Epidermal melanocyte (primary cell): ENCODE data around the gene IGFBP2.

Experiments used
- DNase-seq: peaks from one replicate; pipeline ENCODE4 v3.0.0; 2011; ENCODE audit warnings: low spot score; ENCODE audit not compliant: insufficient read length

Gene IGFBP2

DNA sequence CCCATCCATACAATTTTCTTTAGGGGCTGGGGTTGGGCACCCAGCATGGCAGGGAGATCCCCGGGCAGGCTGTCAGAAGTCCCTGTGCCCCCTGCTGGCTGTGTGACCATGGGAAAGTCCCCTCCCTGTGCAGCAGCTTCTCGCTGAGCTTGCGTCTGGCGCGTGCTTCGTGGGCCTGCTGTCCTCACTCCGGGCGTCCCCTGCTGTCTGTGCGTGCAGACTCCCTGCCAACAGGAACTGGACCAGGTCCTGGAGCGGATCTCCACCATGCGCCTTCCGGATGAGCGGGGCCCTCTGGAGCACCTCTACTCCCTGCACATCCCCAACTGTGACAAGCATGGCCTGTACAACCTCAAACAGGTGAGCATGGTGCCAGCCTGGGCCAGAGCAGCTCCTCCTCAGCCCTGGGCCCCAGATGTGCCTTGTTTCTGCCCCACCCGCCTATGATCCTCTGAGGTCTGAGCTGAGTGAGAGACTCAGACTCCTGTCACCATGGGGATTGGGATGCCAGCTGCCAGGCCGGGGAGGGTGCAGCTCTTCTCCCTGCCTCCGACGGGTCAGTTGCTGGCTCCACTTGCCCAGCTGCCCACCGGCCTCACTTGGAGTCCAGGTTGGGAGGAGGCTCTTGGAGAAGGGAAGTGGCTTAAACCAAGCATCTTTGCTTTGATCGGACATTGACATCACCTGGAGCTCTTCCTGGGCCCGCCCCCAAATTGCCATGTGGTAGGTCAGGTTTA, 28.6 kb downstream of the IGFBP2 start:
- DNase-seq = no peak

DNA sequence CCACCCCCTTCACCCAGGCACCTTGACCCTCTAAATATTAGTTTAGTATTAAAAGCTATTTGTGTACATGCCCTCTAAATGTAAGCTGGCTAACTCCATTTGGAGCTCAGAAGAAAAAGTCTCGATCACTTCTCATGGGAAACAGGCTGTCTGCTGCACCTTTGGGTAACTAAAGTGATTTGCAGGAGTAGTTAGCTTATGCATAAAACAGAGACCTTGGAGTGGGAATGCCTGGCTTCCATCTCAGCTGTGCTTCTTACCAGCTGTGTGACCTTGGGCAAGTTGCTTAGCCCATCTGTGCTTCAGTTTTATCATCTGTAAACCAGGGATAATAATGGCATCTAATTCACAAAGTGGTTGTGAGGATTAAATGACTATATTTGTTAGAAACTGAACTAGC, 29.9 kb downstream of the IGFBP2 start:
- DNase-seq = no peak

DNA sequence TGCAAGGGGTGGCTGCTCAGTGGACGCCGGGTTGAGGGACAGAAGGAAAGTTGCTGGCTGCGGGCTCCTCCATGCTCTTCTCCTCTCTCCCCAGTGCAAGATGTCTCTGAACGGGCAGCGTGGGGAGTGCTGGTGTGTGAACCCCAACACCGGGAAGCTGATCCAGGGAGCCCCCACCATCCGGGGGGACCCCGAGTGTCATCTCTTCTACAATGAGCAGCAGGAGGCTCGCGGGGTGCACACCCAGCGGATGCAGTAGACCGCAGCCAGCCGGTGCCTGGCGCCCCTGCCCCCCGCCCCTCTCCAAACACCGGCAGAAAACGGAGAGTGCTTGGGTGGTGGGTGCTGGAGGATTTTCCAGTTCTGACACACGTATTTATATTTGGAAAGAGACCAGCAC, 30.6 kb downstream of the IGFBP2 start:
- no peak for DNase-seq

DNA sequence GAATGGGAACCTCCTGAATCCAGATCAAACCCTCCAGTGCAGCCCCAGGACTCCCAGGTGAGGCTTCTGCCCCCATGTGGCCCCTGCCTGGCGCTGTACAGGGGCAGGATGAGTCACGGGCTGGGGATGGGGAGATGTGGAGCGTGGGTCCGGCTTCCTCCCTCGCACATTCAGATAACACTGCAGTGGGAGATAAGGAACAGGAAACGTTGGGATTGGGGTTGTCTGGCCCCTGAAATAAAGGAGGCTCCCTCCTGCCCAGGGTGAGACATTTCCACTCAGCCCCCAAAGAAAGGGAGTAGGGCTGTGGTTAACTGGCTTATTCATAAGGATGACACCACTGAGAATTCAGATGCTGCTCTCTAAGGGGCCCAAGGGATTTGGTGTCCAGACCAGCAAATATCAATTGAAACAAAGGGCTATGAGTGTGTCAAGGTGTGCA, 31.4 kb downstream of the IGFBP2 start:
- no peak for DNase-seq

DNA sequence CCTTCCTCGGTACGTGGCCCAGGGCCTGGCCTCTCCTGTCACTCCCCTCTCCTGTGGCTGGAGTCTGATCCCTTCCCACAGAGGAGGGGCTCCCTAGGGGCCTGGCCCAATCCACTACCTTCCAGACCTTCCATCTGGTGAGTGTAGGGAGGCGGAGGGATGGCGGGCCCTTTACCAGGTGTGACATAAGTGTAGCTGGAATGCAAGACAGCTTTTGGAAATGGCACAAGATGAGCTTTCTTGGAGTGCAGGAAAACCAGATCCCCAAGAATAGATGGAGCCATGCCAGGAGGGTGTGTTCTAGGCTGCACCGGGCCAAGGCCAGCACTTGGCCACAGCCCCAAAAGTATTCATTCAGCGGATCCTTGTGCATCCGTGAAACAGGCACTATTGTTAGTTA, 32.0 kb downstream of the IGFBP2 start:
- no peak for DNase-seq

DNA sequence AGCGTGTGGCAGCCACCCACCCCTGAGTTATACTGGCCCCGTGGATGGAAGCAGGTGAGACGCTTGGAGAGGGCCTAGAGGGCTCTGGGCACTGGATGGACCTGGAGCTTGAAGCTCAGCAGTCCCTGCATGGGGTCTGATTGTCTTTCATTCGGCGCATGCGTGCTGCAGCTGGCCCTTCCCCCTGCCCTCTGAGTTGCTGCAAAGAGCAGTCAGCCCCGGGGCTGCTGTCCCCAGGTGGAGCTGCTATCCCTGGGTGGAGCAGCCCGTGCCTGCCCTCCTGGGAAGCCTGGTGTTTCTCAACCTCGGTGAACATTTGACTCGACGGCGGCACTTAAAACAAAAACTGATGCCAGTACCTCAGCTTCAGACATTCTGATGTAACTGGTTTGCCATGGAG, 32.5 kb downstream of the IGFBP2 start:
- DNase-seq = no peak

DNA sequence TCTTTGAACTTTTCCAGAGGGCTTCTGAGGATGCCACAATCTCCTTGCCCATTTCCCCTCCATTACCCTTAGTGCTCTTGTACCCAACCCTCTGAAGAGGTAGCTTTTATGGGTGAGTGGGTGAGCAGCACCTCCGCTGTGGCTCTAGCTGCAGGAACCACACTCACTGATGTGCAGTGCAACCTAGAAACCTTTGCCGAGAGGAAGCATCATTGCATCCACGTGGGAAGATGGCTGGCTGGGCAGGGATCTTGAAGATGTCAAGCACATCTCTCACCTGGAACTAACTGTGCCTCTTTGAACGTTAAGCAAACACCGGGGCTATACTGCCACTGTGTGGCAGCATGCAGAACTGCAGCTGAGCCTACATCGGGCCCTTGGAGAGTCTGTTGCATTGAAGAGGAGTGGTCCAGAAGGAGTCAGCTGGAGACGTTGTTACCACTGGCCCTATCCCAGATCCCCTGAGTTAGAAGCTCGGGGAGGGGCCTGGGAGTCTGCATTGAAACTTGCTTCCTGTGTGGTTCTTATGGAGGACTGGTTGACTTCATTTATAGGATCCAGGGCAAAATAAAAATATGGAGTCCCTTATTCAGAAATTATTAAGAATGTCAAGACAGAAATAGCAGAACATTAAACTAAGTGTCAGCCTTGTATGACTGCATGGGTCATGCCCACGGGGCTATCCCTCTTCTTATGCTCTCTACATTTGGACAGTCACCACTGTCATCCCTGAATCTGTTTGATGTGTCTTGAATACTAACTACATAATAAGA, 33.4 kb downstream of the IGFBP2 start:
- peak; percentile 81 for DNase-seq

DNA sequence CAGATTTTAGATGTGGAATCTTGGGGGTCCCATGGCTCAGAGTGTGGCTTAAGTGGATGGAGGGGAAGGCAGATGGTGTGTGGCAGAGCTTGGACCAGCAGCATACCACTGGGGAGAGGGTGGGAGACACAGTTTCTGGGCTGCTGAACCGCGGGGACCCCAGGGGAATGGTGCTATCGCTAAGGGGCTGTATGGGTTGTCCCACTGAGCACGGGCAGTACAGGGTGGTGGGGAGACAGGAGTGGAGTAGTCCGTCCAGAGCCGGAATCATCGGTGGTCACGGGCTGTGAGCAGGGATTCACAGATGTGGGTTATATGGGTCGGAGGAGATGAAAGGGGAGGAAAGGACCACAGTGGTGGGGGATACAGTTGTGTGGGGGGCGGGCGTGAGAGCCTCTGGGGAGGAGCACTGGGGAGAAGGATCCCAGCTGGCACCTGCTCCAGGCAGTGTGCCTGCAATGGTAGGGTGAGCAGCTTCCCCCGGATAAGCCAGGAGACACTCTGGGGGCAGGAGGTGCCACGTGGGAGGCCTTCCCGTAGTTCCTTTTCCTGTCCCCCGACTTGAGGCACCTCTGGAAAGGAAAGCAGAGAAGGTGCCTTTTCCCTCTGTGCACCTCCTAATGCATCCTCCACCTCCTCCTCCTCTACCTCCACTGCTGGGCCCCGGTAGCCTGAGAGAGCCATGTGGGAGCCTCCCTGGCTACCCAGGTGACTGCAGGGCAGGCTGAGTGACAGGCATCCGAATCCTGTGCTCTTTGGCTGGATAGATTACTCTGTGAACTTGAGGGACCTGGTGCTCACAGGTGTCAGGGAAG, 37.3 kb downstream of the IGFBP2 start:
- no peak for DNase-seq

DNA sequence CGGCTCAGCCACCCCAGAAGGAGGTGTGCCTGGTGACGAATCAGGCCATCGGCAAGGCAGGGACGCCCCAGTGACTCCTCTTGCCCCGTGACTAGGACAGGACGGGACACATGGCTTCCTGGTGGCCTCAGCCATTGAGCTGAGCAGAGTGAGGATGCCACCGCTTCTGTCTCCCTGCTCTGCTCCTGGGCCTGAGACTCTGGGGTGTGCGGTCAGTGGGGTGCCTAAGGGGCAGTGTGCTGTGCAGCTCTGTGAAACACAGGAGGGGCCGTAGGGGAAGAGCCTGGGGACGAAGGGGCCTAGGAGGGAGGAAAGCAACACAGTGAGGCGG, 37.8 kb downstream of the IGFBP2 start:
- no peak for DNase-seq

DNA sequence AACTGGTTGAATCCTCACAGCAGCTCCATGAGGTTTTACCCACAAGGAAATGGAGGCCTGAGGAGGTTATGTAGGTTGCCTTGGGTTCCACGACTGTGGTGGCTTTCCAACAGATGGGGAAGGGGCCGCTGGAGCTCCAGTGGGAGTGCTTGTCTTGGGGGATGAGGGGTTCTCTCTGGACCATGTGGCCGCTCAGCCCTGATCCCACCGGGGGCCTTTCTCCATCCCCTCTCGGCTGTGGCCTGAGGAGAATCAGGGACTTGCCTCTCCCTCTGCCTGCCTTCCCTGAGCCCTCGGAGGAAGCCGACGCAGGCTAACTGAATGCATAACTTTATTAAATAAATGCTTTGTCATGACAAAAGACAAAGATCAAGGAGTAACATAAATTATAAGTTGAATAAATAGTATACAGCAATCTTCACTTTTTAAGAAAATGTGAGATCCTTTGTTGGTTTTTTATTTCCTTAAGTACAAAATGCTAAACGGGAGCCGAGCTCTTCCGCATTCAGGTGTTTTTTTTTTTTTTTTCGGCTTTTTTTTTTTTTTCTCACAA, 38.6 kb downstream of the IGFBP2 start:
- no peak for DNase-seq

DNA sequence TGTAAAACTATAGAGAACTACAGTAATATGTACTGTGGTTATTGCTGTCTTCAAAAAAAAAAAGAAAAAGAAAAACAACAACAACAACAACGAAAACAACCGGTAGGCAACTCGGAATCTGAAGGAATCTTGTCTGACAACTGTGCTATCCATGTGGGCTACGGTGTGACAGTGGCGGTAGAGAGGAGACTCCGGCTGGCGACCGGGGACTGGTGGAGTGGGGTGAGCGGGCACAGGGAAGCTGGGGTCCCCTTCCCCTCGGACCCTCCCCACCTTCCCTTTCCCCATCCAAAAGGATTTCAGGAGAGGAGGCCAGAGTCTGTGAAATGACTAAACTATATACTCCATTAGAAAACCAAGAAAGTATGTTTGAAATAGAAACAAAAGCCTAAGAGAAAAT, 39.2 kb downstream of the IGFBP2 start:
- DNase-seq = no peak

DNA sequence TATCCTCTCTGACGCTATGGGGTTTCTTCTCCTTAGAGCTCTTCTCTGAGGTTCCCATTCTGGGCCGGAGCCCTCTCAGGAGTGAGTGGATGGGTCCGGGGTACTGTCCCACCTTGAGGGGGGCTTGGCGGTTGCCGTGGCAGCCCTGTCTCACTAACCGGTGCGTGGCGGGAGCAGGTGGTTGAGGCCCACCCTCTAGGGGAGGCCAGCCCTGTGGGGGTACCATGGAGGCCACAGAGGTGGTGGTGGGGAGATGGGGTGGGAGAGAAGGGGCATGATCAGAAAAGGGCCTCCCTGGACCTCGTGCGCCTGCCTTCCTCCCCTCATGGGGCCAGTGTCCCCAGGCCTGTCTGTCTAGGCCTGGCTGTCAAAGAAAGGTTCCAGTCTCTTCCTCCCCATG, 39.8 kb downstream of the IGFBP2 start:
- DNase-seq = no peak

DNA sequence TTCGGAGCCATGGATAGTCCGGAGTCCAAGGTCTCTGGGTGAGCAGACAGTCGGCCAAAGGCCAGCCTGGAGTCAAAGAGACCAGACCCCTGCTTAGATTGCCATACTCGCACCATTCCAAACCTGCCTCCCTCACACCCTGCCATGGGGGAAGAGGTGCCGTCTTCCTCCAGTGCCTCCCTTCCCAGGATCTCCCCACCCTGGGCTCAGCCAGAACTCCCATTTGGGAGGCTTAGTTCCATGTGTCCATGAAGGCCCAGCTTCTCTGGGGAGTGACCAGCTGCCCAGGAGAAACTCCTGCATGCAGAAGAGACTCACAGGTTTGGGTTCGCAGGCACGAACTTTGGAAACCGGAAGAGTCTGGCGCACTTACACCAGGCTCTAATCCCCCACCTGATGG, 40.4 kb downstream of the IGFBP2 start:
- no peak for DNase-seq

DNA sequence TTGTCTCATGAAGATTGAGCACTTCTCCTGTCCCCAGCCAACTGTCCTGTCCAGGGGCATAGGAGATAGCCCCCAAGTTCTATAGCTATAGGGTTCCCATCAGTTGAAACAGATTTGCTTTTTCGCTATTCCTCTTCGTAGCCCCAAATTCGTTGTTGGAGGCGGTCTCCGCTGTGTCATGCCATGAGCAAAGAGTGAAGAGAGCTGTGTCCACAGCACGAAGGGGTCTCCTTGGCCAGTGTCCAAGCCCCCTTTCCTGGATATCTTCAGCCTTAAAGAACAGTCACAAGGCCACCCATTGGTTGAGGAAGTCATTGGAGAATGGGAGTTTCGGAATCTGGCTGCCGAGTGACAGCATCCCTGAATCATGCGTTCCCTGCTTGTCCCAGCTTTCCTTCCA, 41.2 kb downstream of the IGFBP2 start:
- DNase-seq = no peak

DNA sequence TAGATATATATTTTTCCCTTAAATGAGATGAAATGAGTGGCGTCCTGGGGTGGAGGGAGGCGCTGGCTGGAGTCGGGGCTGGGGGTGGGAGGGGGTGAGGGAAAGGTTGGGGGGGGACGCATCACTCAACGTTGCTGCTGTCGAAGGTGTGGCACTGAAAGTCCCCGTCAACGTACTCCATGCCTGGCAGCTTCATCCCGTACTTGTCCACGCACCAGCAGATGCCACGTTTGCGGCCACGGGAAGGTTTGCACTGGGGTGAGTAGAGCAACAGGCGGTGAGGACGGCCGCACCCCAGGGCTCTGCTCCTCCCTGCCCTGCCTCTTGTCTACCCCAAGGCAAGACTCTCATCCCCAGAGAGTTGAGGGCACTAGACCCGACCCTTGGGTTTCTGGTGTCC, 43.4 kb downstream of the IGFBP2 start:
- DNase-seq = no peak

DNA sequence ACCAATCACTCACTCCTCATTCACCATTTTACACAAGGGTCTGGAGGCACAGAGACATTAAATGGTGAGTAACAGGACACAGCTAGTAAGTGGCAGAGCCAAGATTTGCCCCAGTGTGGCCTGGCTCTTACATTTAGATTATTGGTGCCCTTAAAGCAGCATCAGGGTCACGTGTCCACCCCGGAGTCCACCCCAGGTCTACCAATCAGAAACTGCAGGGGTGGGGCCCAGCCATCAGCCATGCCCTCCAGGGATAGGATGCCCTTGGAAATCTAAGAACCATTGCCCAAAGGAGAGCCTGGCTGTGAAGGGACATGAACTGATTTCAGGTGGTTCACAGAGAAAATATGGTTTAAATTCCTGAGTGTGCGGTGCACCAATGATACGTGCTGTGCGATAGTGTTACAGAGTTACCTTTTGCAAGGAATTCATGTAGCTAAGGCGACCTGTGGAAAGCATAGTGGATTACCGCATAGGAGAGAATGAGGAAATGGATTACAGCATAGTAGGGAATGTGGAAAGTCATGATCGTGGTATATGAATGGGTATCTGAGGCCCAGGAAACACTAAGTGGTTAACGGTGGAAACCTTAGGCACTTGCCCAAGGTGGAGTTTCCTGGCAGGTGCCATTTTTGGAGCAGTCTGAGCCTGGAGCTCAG, 44.3 kb downstream of the IGFBP2 start:
- no peak for DNase-seq

DNA sequence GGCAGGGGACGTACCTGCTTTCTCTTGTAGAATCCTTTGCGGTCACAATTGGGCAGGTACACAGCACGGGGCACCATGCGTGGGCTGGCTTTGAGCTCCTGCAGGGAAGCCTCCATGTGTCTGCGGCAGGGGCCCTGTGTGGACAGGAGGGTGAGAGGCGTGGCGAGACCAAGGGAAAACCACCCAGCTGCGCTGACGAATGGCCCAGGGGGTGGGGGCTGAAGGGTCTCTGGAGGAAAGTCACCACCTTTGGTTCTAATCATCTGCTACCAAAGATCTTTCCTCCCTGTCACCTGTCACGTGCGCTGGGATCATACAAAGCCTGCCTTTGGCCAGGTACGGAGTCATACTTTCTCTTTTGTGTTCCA, 44.9 kb downstream of the IGFBP2 start:
- no peak for DNase-seq

DNA sequence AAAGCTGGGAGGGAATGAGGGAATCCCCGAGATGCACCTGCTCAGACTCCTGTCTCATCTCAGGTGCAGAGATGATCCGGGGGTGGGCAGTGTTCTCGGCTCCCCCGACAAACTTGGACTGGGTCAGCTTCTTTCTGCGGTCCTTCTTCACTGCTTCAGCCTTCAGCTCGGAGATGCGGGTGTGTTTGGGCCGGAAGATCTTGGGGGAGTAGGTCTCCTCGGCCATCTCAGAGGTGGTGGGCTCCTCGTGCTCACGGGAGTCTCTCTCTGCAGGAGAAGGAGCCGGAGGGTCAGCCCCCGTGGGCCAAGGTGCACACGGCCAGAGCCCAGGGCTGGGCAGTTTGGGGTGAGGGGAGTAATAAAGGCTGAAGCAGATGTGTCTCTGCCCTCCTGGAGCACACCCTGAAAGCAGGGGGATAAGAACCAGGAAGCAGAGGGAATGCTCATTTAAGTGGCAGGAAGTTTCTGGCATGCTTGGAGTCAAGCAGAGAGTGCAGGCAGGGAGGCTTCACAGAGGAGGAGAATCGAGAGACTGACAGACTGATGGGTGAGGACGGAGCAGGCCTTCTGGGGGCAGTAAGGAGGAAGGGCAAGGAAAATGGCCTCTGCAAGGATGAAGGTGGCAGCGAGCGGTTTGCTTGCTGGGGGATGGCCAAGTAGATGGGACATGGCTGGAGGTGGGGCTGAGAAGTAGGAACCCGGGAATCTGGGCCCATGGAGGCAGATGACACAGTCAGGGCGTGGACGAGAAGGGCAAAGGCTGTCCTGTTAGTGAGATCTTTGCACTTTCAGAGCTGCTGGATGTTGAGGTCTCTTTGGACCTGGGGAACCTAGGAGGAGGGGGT, 45.8 kb downstream of the IGFBP2 start:
- DNase-seq = no peak

DNA sequence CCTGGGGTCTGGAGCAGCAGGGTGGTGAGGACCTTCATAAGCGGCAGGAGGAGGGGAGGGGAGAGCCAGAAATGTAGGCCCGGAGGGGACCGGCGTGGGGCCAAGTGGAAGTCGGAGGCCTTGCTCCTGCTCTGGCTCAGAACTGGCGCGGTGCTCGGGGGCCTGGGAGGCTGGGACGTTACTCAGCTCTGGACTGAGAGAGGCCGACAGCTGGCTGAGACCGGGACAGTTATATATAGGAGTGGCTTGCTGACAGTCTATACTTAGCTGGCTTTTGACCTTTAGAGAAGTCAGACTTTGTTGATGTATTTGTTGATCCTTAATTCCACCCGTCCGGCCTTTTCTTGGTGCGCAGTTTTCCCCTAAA, 46.4 kb downstream of the IGFBP2 start:
- no peak for DNase-seq

DNA sequence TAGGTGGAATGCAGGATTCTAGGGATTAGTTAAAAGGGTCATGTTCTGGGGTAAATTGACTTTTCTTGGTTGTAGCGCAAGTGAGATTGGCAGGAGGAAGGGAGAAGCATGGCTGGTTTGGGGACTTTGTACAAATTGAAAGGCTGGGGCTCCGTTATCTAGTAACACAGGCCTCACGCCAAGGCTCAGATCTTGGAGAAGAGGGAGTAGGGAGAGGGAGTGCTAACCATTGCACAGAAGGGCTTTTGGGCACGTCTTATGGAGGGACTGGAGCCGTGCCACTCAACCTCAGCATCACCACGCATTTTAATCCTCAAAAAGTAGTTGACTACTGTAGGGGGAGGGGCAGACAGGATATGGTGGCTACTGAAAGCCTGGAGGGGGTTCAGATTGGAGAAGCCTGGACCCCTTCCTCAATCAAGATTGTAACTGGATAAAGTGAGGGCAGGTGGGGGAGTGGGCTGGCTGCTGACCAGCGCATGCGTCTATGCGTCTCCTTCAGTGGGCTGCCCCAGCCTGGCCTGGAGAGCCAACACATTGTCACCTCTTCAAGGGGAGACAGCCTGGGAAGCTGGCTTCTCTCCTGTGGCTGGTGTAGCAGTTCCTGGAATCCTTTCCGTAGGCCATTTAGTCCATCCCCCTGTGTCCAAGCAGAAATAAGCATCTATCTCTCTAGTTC, 47.9 kb downstream of the IGFBP2 start:
- no peak for DNase-seq
